Left ventricle myocardium superior (tissue), 1 donor: ENCODE data around the gene MYH11. TPM values are rescaled to one million over a fixed set of nuclear protein-coding genes. Genes with fewer than 3 reads are reported as not detected.
"Not testable (repeated sequence)": the region's sequence is repeated elsewhere in the genome, so short reads cannot be mapped to it uniquely, and the experiment has no call there.

Experiments used
- ATAC-seq: fragments of 200-7000 bp; cut with Tn5 transposase; one replicate; pipeline ENCODE4 v1.9.1; 2020; ENCODE audit warnings: mild to moderate bottlenecking, moderate library complexity
- DNase-seq: peaks from one replicate; pipeline ENCODE4 v3.0.0-alpha.2; 2020
- intact Hi-C: fragments of 100-400 bp; cut with micrococcal nuclease; formaldehyde crosslinking; loops from one replicate; pipeline ENCODE4 v1.11.0; 2022
- total RNA-seq: library from RNA; stranded (reverse); fragmentation: NEBNext Ultra II Directional; extraction: Animal tissue kit (Norgen Biotek cat#: 25700); gene quantifications from one replicate; pipeline ENCODE4 v1.2.1, GENCODE V29; 2021
- donor health status: DM: no; HTN: yes; CAD: no; lungs with severe emphysema.

MYH11 gene
- total RNA-seq, 1 donor from 2014 or later = 8.0 TPM

- DNase-seq (no peak), ATAC-seq (no peak)
- intact Hi-C loops = no loop called here
Observed at GRCh38 chr16:15849209-15849981, 7.4 kb downstream of the MYH11 start.

GRCh38 chr16:15847611-15848175 is 9.1 kb downstream of the MYH11 start:
- DNase-seq = no peak
- intact Hi-C loops = no loop called here
- no peak for ATAC-seq

GRCh38 chr16:15846510-15846909 is 10.3 kb downstream of the MYH11 start:
- intact Hi-C loops = no loop called here
- ATAC-seq (no peak), DNase-seq (no peak)

GRCh38 chr16:15843635-15844279 is 13.1 kb downstream of the MYH11 start:
- intact Hi-C loops = no loop called here
- DNase-seq (no peak), ATAC-seq (no peak)

GRCh38 chr16:15839204-15839603 is 17.6 kb downstream of the MYH11 start:
- DNase-seq, intact Hi-C loops, ATAC-seq: not testable (repeated sequence)

- DNase-seq (no peak), ATAC-seq (no peak)
- intact Hi-C loops = no loop called here
Observed at GRCh38 chr16:15837761-15838160, 19.1 kb downstream of the MYH11 start.

GRCh38 chr16:15836965-15837611 is 19.7 kb downstream of the MYH11 start:
- ATAC-seq (no peak), DNase-seq (no peak)
- intact Hi-C loops = no loop called here

GRCh38 chr16:15836074-15836473 is 20.8 kb downstream of the MYH11 start:
- intact Hi-C loops = no loop called here
- no peak for DNase-seq
- no peak for ATAC-seq

- DNase-seq (no peak), ATAC-seq (no peak)
- intact Hi-C loops = no loop called here
Observed at GRCh38 chr16:15835136-15835878, 21.5 kb downstream of the MYH11 start.

GRCh38 chr16:15834502-15834901 is 22.3 kb downstream of the MYH11 start:
- intact Hi-C loops = no loop called here
- no peak for ATAC-seq
- DNase-seq = no peak

- ATAC-seq (no peak), DNase-seq (no peak)
- intact Hi-C loops = no loop called here
Observed at GRCh38 chr16:15833541-15833940, 23.3 kb downstream of the MYH11 start.

GRCh38 chr16:15832241-15832640 is 24.6 kb downstream of the MYH11 start:
- DNase-seq (no peak), ATAC-seq (no peak)
- intact Hi-C loops = no loop called here

- intact Hi-C loops = no loop called here
- ATAC-seq (no peak), DNase-seq (no peak)
Observed at GRCh38 chr16:15830832-15831451, 25.9 kb downstream of the MYH11 start.

GRCh38 chr16:15829460-15829859 is 27.4 kb downstream of the MYH11 start:
- DNase-seq (peak; percentile 60), ATAC-seq (peak; percentile 85)
- intact Hi-C loops = no loop called here

- DNase-seq (no peak), ATAC-seq (no peak)
- intact Hi-C loops = no loop called here
Observed at GRCh38 chr16:15827709-15828343, 29.0 kb downstream of the MYH11 start.

GRCh38 chr16:15827299-15827698 is 29.5 kb downstream of the MYH11 start:
- ATAC-seq (no peak), DNase-seq (no peak)
- intact Hi-C loops = no loop called here

GRCh38 chr16:15825750-15826305 is 31.0 kb downstream of the MYH11 start:
- no peak for DNase-seq
- ATAC-seq = no peak
- intact Hi-C loops = no loop called here

- no peak for DNase-seq
- intact Hi-C loops = loop anchor here (2.0 kb wide), 1 partner anchor 56 kb away; no protein-coding TSS in a partner anchor
- ATAC-seq = no peak
Observed at GRCh38 chr16:15822957-15823356, 33.9 kb downstream of the MYH11 start.
